ENCODE measurements around the gene FANK1. TPM values are rescaled to one million over a fixed set of nuclear protein-coding genes. Genes with fewer than 3 reads are reported as not detected.
"Not testable (repeated sequence)": the region's sequence is repeated elsewhere in the genome, so short reads cannot be mapped to it uniquely, and the experiment has no call there.

The FANK1 gene
- total and polyA plus RNA-seq, 2 donors = 2.5 to 14.1 TPM

- Histone ChIP-seq H3K4me3 (ENCODE audit: low read length in 2 of 2) (no peak overlapping the region), H3K36me3 (ENCODE audit: control insufficient read depth in 2 of 2, insufficient read depth in 2 of 2, low read length in 1 of 2) (no peaks in the 10 kb centered on the region), H3K27ac (ENCODE audit: low read depth in 1 of 2, low read length in 1 of 2) (no peak overlapping the region), H3K27me3 (ENCODE audit: control insufficient read depth in 2 of 2, insufficient read depth in 1 of 2, low read length in 1 of 2) (no peaks in the 10 kb centered on the region), H3K9me3 (ENCODE audit: control insufficient read depth in 2 of 2, insufficient read depth in 1 of 2, low read length in 1 of 2) (no peaks in the 10 kb centered on the region), H3K4me1 (ENCODE audit: control insufficient read depth in 2 of 2, insufficient read depth in 2 of 2, low read length in 2 of 2) (no peaks in the 10 kb centered on the region)
- no peak for DNase-seq (ENCODE audit: low read depth in 6 of 9, low spot score in 9 of 9)
- WGBS = 89% methylated on average over 1 of the region's 1 CpG
Measured at GRCh38 chr10:125882596-125882995, 13.8 kb upstream of the FANK1 start.

GRCh38 chr10:125883211-125883610, 13.2 kb upstream of the FANK1 start:
- Histone ChIP-seq H3K36me3 (ENCODE audit: control insufficient read depth in 2 of 2, insufficient read depth in 2 of 2, low read length in 1 of 2) (no peaks in the 10 kb centered on the region), H3K27me3 (ENCODE audit: control insufficient read depth in 2 of 2, insufficient read depth in 1 of 2, low read length in 1 of 2) (no peaks in the 10 kb centered on the region), H3K27ac (ENCODE audit: low read depth in 1 of 2, low read length in 1 of 2) (no peak overlapping the region), H3K9me3 (ENCODE audit: control insufficient read depth in 2 of 2, insufficient read depth in 1 of 2, low read length in 1 of 2) (no peaks in the 10 kb centered on the region), H3K4me1 (ENCODE audit: control insufficient read depth in 2 of 2, insufficient read depth in 2 of 2, low read length in 2 of 2) (no peaks in the 10 kb centered on the region), H3K4me3 (ENCODE audit: low read length in 2 of 2) (no peak overlapping the region)
- 94% methylated on average over 3 of the region's 3 CpGs for WGBS
- no peak for DNase-seq (ENCODE audit: low read depth in 6 of 9, low spot score in 9 of 9)

- Histone ChIP-seq H3K36me3 (ENCODE audit: control insufficient read depth in 2 of 2, insufficient read depth in 2 of 2, low read length in 1 of 2) (no peaks in the 10 kb centered on the region), H3K4me1 (ENCODE audit: control insufficient read depth in 2 of 2, insufficient read depth in 2 of 2, low read length in 2 of 2) (no peaks in the 10 kb centered on the region), H3K27ac (ENCODE audit: low read depth in 1 of 2, low read length in 1 of 2) (no peak overlapping the region), H3K9me3 (ENCODE audit: control insufficient read depth in 2 of 2, insufficient read depth in 1 of 2, low read length in 1 of 2) (no peaks in the 10 kb centered on the region), H3K27me3 (ENCODE audit: control insufficient read depth in 2 of 2, insufficient read depth in 1 of 2, low read length in 1 of 2) (no peaks in the 10 kb centered on the region), H3K4me3 (ENCODE audit: low read length in 2 of 2) (no peak overlapping the region)
- WGBS = 90% methylated on average over 3 of the region's 3 CpGs
- no peak for DNase-seq (ENCODE audit: low read depth in 6 of 9, low spot score in 9 of 9)
Measured at GRCh38 chr10:125886914-125887512, 9.4 kb upstream of the FANK1 start.

GRCh38 chr10:125889441-125889840, 6.9 kb upstream of the FANK1 start:
- not testable (repeated sequence) for H3K27ac ChIP-seq (ENCODE audit: low read depth in 1 of 2, low read length in 1 of 2); H3K27me3 ChIP-seq (ENCODE audit: control insufficient read depth in 2 of 2, insufficient read depth in 1 of 2, low read length in 1 of 2); H3K4me1 ChIP-seq (ENCODE audit: control insufficient read depth in 2 of 2, insufficient read depth in 2 of 2, low read length in 2 of 2); H3K4me3 ChIP-seq (ENCODE audit: low read length in 2 of 2); DNase-seq (ENCODE audit: low read depth in 6 of 9, low spot score in 9 of 9); H3K36me3 ChIP-seq (ENCODE audit: control insufficient read depth in 2 of 2, insufficient read depth in 2 of 2, low read length in 1 of 2); H3K9me3 ChIP-seq (ENCODE audit: control insufficient read depth in 2 of 2, insufficient read depth in 1 of 2, low read length in 1 of 2)
- 98% methylated on average over 4 of the region's 4 CpGs for WGBS

GRCh38 chr10:125892402-125892801, 4.0 kb upstream of the FANK1 start:
- WGBS = 86% methylated on average over 5 of the region's 5 CpGs
- DNase-seq (ENCODE audit: low read depth in 6 of 9, low spot score in 9 of 9); H3K4me3 ChIP-seq (ENCODE audit: low read length in 2 of 2); H3K4me1 ChIP-seq (ENCODE audit: control insufficient read depth in 2 of 2, insufficient read depth in 2 of 2, low read length in 2 of 2); H3K36me3 ChIP-seq (ENCODE audit: control insufficient read depth in 2 of 2, insufficient read depth in 2 of 2, low read length in 1 of 2); H3K27ac ChIP-seq (ENCODE audit: low read depth in 1 of 2, low read length in 1 of 2); H3K27me3 ChIP-seq (ENCODE audit: control insufficient read depth in 2 of 2, insufficient read depth in 1 of 2, low read length in 1 of 2); H3K9me3 ChIP-seq (ENCODE audit: control insufficient read depth in 2 of 2, insufficient read depth in 1 of 2, low read length in 1 of 2): not testable (repeated sequence)

GRCh38 chr10:125894176-125894575, 2.2 kb upstream of the FANK1 start:
- not testable (repeated sequence) for DNase-seq (ENCODE audit: low read depth in 6 of 9, low spot score in 9 of 9); H3K4me3 ChIP-seq (ENCODE audit: low read length in 2 of 2); H3K27me3 ChIP-seq (ENCODE audit: control insufficient read depth in 2 of 2, insufficient read depth in 1 of 2, low read length in 1 of 2); H3K27ac ChIP-seq (ENCODE audit: low read depth in 1 of 2, low read length in 1 of 2); H3K4me1 ChIP-seq (ENCODE audit: control insufficient read depth in 2 of 2, insufficient read depth in 2 of 2, low read length in 2 of 2); H3K36me3 ChIP-seq (ENCODE audit: control insufficient read depth in 2 of 2, insufficient read depth in 2 of 2, low read length in 1 of 2); H3K9me3 ChIP-seq (ENCODE audit: control insufficient read depth in 2 of 2, insufficient read depth in 1 of 2, low read length in 1 of 2)
- 96% methylated on average over 3 of the region's 3 CpGs for WGBS

- WGBS = 30% methylated on average over 50 of the region's 50 CpGs
- peak in 7 of 9 donors; percentile 13 to 59 (median 23) for DNase-seq (ENCODE audit: low read depth in 6 of 9, low spot score in 9 of 9)
- H3K27ac ChIP-seq (ENCODE audit: low read depth in 1 of 2, low read length in 1 of 2); H3K4me1 ChIP-seq (ENCODE audit: control insufficient read depth in 2 of 2, insufficient read depth in 2 of 2, low read length in 2 of 2); H3K9me3 ChIP-seq (ENCODE audit: control insufficient read depth in 2 of 2, insufficient read depth in 1 of 2, low read length in 1 of 2); H3K27me3 ChIP-seq (ENCODE audit: control insufficient read depth in 2 of 2, insufficient read depth in 1 of 2, low read length in 1 of 2); H3K36me3 ChIP-seq (ENCODE audit: control insufficient read depth in 2 of 2, insufficient read depth in 2 of 2, low read length in 1 of 2): not testable (repeated sequence)
- peak overlapping the region; percentile 56 to 64 for H3K4me3 ChIP-seq (ENCODE audit: low read length in 2 of 2)
Measured at GRCh38 chr10:125895130-125896087, 955 bp upstream of the FANK1 start.

- H3K9me3 ChIP-seq (ENCODE audit: control insufficient read depth in 2 of 2, insufficient read depth in 1 of 2, low read length in 1 of 2); H3K4me3 ChIP-seq (ENCODE audit: low read length in 2 of 2); H3K4me1 ChIP-seq (ENCODE audit: control insufficient read depth in 2 of 2, insufficient read depth in 2 of 2, low read length in 2 of 2); DNase-seq (ENCODE audit: low read depth in 6 of 9, low spot score in 9 of 9); H3K27me3 ChIP-seq (ENCODE audit: control insufficient read depth in 2 of 2, insufficient read depth in 1 of 2, low read length in 1 of 2); H3K36me3 ChIP-seq (ENCODE audit: control insufficient read depth in 2 of 2, insufficient read depth in 2 of 2, low read length in 1 of 2); H3K27ac ChIP-seq (ENCODE audit: low read depth in 1 of 2, low read length in 1 of 2): not testable (repeated sequence)
- WGBS = 65% methylated on average over 4 of the region's 4 CpGs
Measured at GRCh38 chr10:125897317-125897716, 953 bp downstream of the FANK1 start.

GRCh38 chr10:125900963-125901362, 4.6 kb downstream of the FANK1 start:
- not testable (repeated sequence) for H3K4me1 ChIP-seq (ENCODE audit: control insufficient read depth in 2 of 2, insufficient read depth in 2 of 2, low read length in 2 of 2); H3K36me3 ChIP-seq (ENCODE audit: control insufficient read depth in 2 of 2, insufficient read depth in 2 of 2, low read length in 1 of 2); H3K4me3 ChIP-seq (ENCODE audit: low read length in 2 of 2); H3K9me3 ChIP-seq (ENCODE audit: control insufficient read depth in 2 of 2, insufficient read depth in 1 of 2, low read length in 1 of 2); H3K27me3 ChIP-seq (ENCODE audit: control insufficient read depth in 2 of 2, insufficient read depth in 1 of 2, low read length in 1 of 2); H3K27ac ChIP-seq (ENCODE audit: low read depth in 1 of 2, low read length in 1 of 2); DNase-seq (ENCODE audit: low read depth in 6 of 9, low spot score in 9 of 9)
- WGBS = 97% methylated on average over 3 of the region's 3 CpGs
